KOPT-K1 (cell line): ENCODE data around the gene CEP295NL.

Experiments
- H3K27ac ChIP-seq: fragments of 200-600 bp; sonication (generic); 2 replicates; pipeline ENCODE4 v1.5.1; 2016; ENCODE audit warnings: antibody characterized with exemption, mild to moderate bottlenecking, low read depth, low read length; ENCODE audit not compliant: poor library complexity, severe bottlenecking
- H3K36me3 ChIP-seq: fragments of 200-600 bp; sonication (generic); 2 replicates; pipeline ENCODE4 v1.5.1; 2017; ENCODE audit warnings: antibody characterized with exemption, mild to moderate bottlenecking, low read length, moderate library complexity; ENCODE audit not compliant: insufficient read depth
- H3K9me3 ChIP-seq: fragments of 200-600 bp; sonication (generic); 2 replicates; pipeline ENCODE4 v1.5.1; 2017; ENCODE audit warnings: antibody characterized with exemption, low read length, mild to moderate bottlenecking; ENCODE audit not compliant: insufficient read depth, poor library complexity, severe bottlenecking

Gene CEP295NL

DNA sequence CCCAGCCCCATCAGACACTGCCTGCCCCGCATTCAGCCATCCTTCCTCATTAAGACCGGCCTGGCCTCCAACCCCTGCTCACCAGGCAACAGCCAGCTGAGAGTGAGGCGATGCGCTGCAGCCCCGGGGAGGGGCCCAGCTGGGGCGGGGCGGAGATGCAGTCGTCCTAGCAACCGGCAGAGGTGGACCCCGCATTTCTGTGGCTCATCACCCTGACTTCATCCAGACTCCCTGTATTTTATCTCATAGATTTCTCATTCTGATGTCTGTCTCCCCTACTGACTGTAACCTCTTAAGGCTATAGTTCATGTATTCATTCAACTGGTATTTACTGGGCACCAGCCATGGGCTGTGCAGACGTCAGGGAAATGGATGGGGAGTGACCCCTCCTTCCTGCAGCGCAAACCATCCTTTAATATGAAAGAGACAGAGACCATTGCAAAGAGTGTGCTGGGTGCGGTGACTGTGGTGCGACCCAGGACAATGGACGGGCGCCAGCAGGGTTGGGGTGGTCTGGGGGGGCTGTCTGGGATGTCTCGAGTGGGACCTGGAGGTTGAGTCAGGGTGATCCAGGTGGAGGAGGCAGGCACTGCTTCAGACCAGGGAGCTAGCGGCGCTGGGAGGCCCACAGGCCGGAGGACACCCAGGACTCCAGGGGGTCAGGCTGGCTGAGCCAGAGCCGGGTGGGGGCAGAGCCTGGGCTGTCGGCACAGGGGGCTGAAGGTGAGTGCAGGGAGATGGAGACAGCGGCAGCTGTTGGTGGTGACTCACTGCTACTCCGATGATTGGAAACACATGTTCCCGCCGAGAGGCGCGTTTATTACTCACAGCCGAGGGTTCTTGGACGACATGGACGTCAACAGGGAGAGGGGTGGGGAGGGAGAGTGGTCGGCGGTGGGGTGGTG is 32.7 kb upstream of the CEP295NL start:
- no peaks in the 10 kb centered on the region for H3K36me3 ChIP-seq
- H3K9me3 ChIP-seq, result no peaks in the 10 kb centered on the region
- no peak overlapping the region for H3K27ac ChIP-seq

DNA sequence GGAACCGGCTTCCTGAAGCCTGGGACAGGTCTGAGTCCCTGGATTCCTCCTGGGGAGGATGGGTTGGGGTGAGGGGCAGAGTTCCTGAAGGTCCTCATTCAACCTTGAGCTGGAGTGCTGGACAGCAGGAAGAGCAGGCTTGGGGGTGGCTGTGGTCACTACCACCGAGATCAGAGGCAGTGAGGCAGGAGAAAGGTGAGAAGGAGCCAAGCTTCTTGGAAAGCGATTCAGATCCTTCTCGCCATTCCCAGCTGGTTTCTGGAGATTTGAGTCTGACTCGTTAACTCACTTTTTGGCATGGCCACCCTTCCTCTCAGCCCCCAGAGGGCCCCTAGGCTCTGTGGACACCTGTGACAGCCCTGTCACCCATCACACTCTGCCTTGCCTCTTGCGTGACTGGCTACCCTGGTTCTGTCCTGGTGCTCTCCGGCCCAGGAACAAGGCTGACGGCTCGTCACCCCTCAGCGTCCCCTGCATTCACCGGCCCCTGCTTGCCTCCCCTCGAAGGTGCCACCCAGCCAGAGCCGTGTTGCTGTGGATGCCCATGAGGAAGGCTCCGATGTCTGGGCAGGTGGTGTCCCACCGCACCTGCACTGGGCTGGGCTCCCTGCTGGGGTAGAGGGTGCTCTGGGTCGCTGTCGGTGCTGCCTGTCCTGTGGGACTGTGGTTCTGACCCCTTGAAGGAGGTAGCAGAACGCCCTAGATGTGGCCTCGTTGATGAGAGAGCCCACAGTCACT is 31.8 kb upstream of the CEP295NL start:
- Histone ChIP-seq H3K9me3 (no peaks in the 10 kb centered on the region), H3K36me3 (no peaks in the 10 kb centered on the region), H3K27ac (no peak overlapping the region)

DNA sequence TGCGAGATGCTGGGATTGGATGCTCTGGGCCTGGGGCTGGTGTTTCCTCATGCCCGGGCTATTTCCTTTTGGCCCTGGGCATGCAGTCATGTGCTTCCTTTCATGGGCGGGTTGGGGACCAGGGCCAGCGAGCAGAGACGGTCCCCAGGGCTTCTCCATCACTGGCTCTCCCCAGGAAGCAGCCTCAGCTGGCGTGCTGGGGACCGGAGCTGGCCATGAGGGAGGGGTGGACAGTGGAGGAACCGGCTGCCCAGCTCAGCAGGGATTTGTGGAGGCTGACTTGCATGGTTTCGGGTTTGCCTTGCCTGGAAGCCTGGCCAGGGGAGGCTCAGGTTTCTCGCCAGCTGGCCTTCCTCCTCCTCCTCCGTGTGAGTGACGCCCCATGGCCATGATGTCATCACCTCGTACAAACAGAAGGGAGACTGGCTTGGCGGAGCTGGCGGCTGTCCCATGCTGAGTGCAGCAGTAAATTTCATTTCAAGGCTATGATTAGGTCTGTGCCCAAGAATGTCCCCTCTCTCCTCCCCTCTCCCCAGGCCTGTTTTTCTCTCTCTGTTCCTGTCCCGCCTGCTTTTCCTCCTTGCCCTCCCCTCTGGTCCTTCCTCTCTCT is 31.1 kb upstream of the CEP295NL start:
- H3K9me3 ChIP-seq, result no peaks in the 10 kb centered on the region
- H3K27ac ChIP-seq, result no peak overlapping the region

DNA sequence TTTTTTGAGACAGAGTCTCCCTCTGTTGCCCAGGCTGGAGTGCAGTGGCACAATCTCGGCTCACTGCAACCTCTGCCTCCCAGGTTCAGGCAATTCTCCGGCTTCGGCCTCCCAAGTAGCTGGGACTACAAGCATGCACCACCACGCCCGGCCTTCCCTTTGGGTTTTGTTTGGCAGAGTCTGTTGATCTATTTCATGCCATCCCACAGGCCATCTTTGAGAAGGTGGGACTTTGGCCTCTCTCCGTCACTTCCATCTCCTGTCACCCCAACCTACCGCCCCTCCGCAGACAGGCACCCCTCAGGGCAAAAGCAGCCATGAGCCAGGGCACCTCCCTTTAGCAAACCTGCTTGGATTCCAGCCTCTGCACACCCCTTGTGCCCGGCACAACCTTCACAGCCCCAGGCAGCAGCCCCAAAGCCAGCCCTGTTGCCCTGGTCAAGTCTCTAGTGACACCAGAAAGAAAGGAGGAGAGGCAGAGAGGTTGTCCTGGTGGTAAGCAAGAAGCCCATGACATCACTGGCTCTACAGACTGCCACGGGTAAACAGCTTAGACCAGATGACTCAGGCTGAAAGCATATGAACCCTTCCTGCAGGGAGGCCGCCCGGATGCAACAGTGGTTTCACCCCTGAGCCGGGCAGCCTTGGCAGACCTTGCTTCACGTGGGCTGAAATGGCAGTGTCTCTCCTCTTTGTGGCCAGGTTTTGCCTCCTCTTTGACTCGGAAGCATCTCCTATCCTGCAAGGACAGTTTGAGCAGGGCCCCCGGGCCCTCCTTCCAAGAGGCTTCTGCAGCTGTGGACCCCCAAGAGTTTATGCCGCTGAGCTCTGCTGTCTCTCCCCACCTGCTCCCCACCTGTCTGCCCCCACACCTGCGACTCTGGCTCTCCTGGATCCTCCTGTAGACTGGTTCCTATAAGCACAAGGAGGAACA is 30.3 kb upstream of the CEP295NL start:
- H3K27ac ChIP-seq, result no peak overlapping the region
- no peaks in the 10 kb centered on the region for H3K9me3 ChIP-seq
- no peaks in the 10 kb centered on the region for H3K36me3 ChIP-seq

More for the DNA sequence above, 31.1 kb upstream of the CEP295NL start:
- H3K36me3 ChIP-seq, result no peaks in the 10 kb centered on the region

DNA sequence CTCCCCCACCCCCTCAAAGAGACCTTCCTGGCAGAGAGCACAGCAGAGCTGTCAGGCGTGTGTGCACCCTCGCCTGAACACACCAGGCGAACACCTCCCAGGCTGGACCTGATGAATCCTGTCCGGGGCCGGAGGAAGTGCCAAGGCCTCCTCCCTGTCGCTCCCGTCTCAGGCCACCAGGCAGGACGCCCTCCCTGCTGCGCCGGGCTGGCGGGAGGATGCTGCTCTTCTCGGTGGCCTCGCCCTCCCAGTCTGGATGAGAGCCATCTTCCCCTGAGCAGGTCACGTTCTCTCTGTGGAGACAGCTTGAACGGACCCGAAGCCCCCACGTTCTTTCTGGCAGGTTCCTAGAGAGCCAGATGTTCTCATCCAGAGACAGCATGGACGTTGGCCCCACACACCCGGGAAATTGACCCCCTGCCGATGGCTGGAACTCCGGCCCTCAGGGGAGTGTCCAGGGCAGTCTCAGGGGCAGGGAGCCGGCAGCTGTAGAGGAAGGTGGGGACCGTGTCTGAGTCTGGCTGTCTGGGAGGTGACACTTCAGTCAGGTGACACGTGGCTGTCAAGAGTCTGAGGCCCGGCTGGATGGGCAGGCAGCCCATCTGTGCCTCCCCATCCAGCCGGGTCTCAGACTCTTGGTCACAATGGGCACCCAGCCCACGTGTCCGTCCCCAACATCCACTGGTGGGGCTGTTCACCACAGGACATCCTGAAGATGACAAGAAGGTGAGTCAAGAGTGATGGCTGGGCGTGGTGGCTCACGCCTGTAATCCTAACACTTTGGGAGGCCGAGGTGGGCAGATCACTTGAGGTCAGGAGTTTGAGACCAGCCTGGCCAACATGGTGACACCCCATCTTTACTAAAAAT is 27.1 kb upstream of the CEP295NL start:
- no peak overlapping the region for H3K27ac ChIP-seq
- no peaks in the 10 kb centered on the region for H3K9me3 ChIP-seq
- H3K36me3 ChIP-seq, result no peaks in the 10 kb centered on the region

DNA sequence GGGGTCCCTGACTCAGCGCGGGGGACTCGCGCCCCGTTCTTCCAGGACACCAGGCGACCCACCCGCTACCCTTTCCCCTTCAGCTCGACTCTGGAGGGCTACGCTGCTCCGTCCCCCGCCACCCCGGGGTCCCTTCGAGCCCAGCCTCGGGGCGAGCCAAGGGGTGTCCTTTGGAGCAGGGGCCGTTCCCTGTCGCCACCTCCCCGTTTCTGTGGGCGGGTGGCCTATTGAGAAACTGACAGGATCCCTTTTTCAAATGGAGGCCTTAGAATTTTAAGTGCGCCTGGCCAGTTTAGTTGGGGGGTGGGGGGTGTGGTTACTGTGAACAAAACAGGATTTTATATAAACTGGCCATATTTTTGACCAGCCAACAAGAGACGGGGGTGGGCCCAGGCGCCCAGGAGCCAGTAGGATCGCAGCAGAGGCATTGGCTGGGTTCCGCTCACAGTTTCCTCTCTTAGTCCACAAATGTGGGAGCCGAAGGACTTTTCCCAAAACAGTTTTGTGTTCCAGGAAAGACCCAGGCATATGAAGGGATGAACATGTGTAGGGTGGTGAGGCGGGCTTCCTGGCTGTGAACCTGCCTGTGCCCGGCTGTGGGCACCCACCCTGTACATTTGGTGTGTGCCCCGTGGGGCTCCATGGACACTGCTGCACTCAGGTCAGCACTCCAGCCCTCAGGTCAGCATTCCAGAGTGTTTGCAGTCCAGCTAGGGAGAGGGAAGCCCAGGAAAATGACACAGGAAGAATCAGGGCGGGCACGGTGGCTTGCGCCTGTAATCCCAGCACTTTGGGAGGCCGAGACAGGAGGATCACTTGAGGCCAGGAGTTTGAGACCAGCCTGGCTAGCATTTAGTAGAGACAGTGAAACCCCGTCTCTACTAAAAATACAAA is 22.9 kb upstream of the CEP295NL start:
- no peaks in the 10 kb centered on the region for H3K36me3 ChIP-seq
- H3K27ac ChIP-seq, result no peak overlapping the region

DNA sequence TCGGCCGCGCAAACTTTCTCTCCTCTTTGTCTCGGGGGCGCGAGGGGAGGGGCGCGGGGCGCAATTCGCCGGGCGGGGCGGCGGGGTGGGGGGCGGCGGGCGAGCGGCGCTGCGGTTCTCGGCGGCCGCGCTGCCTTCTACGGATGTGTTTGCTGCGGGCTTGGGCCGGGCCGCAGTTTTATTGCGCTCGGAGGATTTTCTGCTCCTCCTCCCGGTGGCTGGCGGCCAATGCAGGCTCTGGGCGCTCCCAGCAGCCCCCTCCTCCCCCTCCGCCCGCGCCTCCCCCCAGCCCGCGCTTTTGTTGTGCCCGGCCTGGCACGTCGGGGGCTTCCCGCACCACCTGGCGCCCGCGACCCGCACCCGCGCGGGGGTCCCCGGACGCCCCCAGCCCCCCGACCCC is 22.2 kb upstream of the CEP295NL start, which contains the start of gene TIMP2:
TIMP2 (minus strand) TSS at position 154 of the 400 bp plus-strand sequence. CDS start 299 bp downstream, outside the sequence.
- Histone ChIP-seq H3K36me3 (no peaks in the 10 kb centered on the region), H3K9me3 (no peaks in the 10 kb centered on the region), H3K27ac (no peak within 1 kb of the TSS)

More for the DNA sequence above, 22.9 kb upstream of the CEP295NL start:
- H3K9me3 ChIP-seq, result no peaks in the 10 kb centered on the region

DNA sequence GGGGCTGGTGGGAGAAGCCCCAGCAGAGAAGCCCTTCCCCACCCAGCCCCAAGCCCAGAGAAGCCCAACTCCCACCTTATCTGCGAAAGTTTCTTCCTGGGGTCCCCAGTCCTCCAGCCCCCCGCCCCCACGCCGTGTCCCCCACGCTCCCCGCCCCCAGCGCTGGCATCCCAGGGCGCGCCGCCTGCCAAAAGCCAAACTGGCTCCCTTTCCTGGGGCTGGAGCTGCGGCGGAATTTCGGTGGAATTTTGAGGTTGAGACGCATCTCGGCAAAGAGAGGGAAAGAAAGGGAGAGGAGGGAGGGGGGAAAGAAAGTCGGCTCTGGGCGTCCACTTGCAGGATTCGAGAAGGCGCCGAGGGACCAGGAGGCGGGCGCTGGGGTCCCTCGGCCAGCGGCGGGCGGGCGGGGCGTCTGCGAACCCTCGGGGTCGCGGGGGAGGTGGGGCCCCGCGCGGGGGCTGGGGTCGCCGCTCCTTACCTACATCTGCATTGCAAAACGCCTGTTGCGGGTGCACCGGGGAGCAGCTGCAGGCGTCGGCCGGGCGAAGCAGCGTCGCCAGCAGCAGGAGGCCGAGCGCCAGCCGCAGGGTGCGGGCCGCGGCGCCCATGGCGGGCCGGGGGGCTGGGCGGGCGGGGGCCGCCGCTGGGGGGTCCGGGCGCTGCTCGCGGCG is 21.6 kb upstream of the CEP295NL start:
- Histone ChIP-seq H3K36me3 (no peaks in the 10 kb centered on the region), H3K9me3 (no peaks in the 10 kb centered on the region), H3K27ac (no peak overlapping the region)

DNA sequence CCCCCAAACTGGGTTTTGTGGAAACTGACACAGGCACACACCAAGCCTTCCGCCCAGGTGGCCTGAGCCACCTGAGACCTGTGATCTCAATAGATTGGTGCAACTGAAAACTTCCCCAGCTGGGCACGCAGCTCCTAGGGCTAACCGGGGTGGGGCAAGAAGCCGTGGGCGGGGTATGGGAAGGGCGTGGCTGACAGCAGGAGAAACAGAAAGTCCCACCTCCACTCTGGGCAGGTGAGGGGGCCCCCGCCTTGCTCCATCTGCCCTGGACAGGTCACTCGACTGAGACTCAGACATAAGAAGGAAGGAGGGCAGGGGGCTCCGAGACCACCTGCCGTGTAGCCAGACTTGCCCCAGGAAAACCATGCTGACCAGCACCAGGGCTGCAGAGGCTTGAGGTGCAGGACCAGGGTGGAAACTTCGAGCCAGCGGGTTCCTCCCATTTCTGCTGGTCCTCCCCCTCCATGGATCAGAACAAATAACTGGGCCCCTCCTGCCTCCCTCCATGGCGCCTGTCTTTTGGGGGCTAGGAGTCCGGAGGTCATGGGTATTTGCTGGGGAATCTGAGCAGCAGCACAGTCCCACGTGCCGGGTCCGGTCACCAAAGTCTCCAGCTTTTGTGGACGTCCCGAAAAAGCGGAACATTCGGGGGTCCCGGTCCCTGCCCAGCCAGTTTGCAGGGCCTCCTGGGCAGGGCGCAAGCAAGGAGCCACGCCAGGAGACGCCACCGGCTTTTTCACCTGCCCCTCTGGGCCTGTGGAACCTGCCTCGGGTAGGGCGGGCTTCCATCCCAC is 20.9 kb upstream of the CEP295NL start:
- Histone ChIP-seq H3K9me3 (no peaks in the 10 kb centered on the region), H3K36me3 (no peaks in the 10 kb centered on the region), H3K27ac (no peak overlapping the region)

DNA sequence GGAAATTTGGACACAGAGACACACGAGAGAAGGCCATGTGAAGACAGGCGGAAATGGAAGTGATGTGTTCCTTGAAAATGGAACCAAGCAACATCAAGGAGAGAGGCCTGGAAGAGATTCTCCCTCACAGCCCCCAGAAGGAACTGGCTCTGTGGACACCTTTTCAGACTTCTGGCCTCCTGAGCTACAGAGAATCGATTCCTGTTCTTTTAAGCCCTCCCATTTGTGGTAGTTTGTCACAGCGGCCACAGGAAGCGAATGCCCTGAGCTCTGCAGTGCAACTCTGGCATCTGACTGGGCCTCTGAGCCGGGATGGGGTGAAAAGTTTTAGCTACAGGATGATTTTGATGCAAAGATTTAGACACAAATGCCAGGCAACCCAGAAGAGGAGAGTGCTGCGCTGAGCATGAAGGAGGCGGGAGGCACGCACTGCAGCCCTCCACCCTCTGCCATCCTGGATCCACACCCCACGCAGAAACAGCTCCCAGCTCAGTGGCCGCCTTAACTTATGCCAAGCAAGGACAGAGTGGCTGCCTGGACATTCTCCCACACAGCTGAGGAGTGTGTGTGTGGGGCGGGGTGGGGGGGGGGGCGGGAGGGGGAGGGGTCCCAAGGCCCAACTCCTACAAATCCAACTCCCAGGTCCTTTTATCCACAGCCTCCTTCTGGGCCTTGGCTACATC is 20.0 kb upstream of the CEP295NL start:
- H3K9me3 ChIP-seq, result no peaks in the 10 kb centered on the region
- H3K36me3 ChIP-seq, result no peaks in the 10 kb centered on the region
- H3K27ac ChIP-seq, result no peak overlapping the region

DNA sequence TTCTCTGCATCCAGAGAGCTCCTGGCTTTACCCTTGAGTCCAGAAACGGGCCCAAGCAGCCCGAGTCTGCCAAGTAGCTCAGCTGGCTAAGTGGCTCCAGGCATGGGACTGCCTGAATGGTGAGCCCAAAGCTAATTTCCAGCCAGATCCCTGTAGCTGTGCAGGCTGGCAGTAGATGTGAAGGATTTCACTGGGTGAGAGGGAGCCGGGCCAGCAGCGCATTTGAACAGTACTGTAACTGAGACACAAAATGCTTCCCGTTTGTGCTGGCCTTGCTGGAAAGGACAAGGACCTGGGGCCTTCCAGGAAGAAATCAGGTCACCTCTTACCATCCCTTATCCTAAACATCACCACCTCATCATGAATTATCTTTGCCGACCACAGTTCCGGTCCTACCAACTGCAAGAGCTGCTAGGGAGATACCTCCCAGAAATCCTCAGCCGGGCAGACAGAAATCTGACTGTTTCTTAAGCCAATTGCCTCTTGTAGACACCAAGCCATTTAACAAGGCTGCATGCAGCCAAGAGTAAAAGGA is 18.5 kb upstream of the CEP295NL start:
- no peaks in the 10 kb centered on the region for H3K36me3 ChIP-seq
- H3K9me3 ChIP-seq, result no peaks in the 10 kb centered on the region
- H3K27ac ChIP-seq, result no peak overlapping the region
